T-helper 1 cell treated with Interleukin-12 subunit alpha and Interleukin-12 subunit beta and Interleukin-4 antibody, amounts not matched to agents 30 ng/mL and 1 ng/mL, for 36 hours (primary cell): Measurements from ENCODE around the gene KIF27. TPM values are rescaled to one million over a fixed set of nuclear protein-coding genes. Genes with fewer than 3 reads are reported as not detected.
"Not testable (repeated sequence)": the region's sequence is repeated elsewhere in the genome, so short reads cannot be mapped to it uniquely, and the experiment has no call there.

ENCODE experiments used
- intact Hi-C: fragments of 100-400 bp; cut with micrococcal nuclease; formaldehyde crosslinking; loops from one replicate; pipeline ENCODE4 v1.15.1; 2024
- total RNA-seq: library from RNA; stranded (reverse); gene quantifications from 2 replicates; pipeline ENCODE4 v1.2.3, GENCODE V29; 2022

The KIF27 gene
- total RNA-seq, 1 donor from 2014 or later, result 4.0 TPM

DNA sequence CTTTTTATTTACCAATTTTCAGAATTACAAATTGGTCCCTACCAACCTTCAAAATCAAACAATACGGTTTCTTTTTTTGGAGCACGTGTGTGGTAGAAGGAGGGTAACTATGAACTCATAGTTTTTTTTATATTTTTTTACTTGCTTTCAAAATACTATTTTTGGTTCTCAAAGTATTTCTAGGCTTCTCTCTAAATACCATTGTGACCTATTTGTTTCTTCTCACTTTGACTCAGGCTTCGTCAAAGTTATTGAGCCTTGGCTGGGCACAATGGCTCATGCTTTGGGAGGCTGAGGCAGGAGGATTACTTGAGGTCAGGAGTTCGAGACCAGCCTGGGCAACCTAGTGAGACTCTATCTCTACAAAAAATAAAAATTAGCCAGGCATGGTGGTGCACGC, 11.6 kb upstream of the KIF27 start:
- intact Hi-C loops, result no loop called here

DNA sequence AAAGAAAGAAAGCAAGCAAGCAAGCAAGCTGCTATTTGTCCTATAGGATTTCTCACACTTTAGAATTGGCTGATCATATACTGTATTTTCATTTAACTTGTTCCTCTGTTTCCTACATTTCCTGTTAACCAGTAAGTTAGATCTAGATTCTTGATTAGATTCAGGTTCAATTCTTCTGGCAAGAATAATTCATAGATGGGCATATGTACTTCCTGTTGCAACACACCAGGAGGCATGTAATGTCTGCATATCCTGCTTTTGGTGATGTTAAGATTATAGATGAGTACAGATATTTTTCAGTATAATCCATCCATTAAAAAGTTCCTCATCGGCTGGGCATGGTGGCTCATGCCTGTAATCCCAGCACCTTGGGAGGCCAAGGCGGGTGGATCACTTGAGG, 10.8 kb upstream of the KIF27 start:
- intact Hi-C loops, result no loop called here

DNA sequence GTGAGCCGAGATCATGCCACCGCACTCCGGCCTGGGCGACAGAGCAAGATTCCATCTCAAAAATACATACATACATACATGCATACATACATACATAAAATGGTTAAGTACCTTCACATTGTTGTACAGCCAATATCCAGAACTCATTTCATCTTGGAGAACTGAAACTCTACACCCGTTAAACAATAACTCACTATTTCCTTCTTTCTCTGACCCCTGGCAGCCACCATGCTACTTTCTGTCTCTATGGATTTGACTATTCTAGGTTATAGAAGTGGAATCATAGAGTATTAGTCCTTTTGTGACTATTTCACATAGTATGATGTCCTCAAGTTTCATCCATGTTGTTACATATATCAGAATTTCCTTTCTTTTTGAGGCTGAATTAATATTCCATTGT, 9.6 kb upstream of the KIF27 start:
- intact Hi-C loops, result no loop called here

DNA sequence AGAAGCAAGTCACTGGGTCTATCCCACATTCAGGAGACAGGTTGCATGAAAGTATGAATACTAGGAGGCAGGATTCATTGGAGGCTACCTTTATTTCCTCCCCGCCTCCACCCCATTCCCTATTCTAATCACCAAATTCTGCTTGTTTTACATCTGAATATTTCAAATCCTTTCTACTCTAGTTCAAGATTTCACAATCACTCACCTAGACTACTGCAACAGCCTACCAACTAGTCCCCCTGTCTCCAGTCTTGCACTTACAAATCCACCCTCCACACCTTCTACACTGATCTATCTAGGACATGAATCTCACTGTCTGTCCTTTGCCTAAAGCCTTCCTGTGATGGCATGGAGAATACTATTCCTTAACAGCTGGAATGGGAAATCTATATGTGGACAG, 6.4 kb upstream of the KIF27 start:
- intact Hi-C loops, result loop anchor here (10.0 kb wide), 1 partner anchor 1677 kb away; no protein-coding TSS in a partner anchor

DNA sequence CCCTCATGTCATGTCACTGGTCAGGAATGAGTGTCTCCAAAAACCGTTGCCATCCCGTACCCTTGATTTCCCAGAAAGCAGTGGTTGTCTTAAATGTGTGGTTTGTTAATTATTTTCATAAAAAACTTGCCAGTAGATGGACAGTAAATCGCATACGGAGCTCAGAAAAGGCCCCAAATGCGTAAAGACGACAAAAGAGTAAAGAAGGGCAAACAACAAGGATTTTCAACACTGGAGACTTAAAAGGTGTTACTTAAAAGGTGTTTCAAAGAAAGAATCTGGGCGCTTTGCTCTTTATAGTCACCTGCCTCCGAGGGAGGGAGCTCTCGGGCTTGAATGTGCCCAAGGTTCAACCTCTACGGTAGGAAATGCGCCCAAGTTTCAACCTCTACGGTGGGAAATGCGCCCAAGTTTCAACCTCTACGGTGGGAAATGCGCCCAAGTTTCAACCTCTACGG, 734 bp downstream of the KIF27 start:
- intact Hi-C loops, result loop anchor here (2.0 to 10.0 kb wide), 5 partner anchors 252 to 1822 kb away; partner anchors contain the start of gene AGTPBP1

DNA sequence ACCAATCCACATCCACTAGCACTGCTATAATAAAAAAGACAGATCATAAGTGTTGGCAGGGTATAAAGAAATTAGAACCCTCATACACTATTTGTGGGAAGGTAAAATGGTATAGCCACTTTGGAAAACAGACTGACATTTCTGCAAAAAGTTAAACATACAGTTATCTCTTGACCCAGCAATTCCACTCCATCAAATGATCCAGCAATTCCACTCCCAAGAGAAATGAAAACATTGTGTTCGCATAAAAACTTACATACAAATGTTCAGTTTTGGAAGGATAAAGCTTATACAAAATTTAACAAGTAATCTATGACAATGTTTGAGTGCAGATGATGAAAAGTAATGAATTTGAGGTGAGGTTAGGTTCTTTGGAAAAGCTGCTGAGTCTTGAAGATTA, 2.1 kb downstream of the KIF27 start:
- intact Hi-C loops, result no loop called here

DNA sequence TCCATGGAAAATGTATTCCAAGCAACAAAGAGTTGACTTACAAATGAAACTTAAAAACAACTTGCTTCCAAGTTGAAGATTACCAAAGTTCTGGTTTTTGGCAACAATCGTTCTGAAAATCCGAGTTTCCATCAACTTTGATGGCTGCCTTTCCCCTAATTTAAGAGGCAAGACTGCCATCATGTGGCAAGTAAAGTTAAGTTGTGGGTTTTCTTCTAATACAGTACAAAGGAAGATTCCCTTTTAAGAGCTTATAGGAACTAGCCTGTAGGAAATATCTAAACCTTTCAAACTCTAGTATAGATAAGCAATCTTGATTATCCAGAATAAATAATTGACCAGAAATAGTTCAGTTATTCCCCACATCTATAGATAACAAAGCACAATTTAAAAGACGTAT, 9.0 kb downstream of the KIF27 start:
- intact Hi-C loops, result loop anchor here (1.0 kb wide), 3 partner anchors 292 to 578 kb away; no protein-coding TSS in a partner anchor

DNA sequence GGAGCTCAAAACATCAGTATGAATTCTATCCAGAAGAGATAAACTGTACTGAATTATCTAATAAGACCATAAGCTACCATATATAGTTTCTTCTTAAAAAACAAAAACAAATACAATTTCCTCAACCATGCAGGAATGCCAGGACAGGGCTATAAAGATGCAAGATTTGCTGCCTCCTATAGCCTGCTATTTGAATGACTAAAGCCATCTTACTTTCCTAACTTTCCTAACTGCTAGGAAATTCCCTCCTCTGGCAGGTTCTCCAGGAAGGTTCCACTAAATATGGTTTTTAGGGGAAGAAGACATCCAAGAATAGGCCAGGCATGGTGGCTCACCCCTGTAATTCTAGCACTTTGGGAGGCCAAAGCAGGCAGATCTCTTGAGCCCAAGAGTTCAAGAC, 15.1 kb downstream of the KIF27 start:
- intact Hi-C loops, result no loop called here

DNA sequence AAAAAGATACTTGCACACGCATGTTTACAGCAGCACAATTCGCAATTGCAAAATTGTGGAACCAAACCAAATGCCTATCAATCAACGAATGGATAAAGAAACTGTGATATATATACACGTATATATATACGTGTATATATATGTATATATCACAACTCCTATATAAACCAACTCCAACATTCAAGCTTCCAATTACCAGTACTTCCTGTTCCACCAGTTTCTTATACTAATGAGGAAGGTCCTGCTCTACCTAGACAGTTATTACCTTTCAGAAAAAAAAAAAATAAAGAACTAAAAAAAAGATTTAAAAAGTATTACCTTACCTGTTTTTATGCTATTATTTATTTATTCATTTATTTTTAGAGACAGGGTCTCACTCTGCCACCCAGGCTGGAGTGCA, 20.6 kb downstream of the KIF27 start:
- intact Hi-C loops, result not testable (repeated sequence)

DNA sequence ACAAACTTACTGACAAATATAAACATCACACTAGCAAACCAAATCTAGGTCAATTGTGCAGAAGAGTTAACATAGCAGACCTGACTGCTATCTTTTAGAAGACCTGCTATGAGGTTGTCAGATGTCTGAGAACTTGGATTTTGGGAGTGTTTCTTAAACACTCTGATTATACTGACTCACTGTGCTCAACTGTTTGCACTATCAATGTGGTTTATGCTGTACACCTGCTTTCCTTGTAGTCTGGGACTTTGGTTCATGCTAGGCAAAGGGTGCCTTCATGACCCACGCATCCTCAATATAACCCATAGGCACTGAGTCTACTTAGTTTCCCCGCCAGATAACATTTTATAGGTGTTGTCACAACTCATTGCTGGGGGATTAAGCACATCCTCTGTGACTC, 26.9 kb downstream of the KIF27 start:
- intact Hi-C loops, result not testable (repeated sequence)

DNA sequence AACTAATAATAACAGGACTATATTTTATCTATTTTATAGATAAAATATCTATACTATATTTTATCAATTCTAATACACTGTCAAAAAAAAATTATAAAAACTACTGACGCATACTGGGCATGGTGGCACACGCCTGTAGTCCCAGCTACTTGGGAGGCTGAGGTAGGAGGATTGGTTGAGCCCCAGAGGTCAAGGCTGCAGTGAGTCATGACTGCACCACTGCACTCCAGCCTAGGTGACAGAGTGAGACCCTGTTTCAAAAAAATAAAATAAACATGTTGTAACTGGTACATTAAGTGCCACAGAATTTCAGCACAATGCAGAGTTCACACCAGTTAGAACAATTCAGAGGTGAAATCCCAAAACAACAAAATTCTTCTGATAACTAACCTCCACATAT, 34.7 kb downstream of the KIF27 start:
- intact Hi-C loops, result not testable (repeated sequence)

DNA sequence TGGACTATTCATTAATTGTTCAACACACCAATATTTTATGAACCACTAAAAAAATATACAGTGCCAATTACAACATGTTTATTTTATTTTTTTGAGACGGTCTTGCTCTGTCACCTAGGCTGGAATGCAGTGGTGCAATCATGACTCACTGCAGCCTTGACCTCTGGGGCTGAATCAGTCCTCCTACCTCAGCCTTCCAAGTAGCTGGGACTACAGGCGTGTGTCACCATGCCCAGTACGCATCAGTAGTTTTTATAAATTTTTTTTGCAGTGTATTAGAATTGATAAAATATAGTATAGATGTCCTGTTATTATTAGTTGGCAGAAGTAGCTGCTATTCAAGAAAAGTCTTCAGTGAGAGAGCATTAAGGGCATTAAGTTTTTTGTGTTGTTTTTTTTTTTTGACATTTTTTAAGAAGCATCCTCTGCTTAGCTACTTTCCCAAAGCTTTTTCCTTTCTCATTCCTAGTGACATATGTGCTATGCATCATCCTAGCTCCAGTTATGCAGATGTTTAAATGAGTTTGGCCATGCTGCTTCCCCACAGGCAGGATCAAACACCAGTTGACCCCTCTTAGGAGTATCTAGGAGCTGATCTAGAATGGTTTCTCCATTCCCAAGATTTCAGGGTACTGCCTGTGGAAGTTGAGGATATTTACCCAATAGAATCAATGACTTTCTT, 35.5 kb downstream of the KIF27 start:
- intact Hi-C loops, result not testable (repeated sequence)

DNA sequence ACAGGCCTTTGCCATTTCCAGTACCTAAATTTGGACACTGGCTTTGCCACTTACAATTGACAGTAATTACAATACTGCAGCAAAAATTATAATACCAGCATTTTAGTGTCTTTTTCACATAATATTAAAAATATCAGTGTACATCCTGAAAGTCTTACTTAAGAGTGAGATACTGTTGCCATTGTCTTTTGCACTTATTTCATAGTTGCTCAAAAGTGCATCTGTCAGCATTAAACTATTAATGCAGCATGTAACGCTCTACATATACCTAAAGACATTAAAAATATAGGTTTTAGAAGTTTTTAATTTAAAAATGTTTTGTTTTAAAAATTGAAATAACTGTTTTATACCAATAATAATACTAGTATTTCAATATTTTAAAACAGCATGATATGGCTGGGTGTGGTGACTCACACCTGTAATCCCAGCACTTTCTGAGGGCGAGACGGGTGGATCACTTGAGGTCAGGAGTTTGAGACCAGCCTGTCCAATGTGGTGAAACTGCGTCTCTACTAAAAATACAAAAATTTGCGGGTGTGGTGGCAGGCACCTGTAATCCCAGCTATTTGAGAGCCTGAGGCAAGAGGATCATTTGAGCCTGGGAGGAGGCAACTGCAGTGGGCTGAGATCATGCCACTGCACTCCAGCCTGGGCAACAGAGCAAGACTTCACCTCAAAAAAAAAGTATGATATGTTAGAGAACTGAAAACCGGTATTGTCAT, 39.4 kb downstream of the KIF27 start:
- intact Hi-C loops, result not testable (repeated sequence)

DNA sequence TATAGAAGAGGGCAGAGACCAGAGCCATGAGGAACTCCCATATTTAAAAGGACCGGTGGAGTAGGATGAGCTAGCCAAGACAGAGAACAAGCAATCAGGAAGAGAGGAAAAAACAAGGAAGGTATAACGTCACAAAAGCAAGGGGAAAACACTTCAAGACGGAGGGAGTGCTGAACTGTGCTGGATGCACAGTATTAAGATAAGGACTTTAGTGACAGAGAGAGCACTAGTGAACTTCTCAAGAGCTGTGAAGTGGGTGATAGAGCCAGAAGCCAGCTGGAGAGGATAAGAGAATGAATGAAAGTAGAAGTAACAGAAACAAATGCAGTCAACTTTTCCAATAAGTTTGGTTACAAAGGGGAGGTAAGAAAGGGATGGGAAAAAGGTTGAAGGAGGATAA, 45.7 kb downstream of the KIF27 start:
- intact Hi-C loops, result not testable (repeated sequence)

DNA sequence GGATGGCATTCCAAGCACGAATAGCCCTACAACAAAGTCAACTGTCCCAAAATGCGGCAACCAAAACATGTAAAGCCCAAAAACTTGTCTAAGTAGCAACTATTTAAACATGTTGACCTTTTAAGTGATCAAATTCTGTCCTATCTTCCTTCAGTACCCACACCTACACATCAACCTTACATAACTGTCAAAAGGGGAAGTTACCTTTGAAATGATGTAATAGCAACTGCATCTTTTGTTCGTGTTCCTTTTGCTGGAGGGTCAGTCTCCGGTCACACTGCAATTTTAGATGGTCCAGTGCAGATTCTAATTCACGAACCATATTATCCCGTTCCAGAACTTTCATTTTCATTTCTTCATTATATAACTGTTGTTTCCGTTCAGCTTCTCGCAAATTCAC, 71.3 kb downstream of the KIF27 start:
- intact Hi-C loops, result not testable (repeated sequence)

DNA sequence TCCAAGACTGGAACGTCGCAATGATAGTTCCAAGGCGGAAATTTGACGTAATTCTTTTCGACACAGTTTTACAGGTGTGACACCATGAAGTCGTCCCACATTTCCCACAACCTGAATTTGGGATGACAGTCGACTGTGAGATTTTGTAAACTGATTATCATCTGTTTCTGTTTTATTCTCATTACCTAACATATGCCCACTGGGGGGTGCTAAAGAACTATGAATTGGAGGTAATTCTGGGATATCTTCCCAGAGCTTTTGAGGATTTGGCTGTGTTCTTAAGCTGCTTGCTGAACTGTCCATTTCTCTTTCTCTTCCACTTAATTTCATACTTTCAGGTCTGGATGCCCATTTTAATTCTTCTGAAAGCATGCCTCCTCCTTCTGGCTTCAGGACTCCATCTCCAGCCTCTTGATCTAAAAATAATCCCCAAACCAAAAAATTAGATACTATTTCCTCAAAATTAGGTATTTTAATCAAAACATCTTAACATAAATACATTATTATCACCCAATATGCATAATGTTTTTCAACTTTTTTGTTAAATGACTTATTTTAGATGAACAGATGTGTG, 84.1 kb downstream of the KIF27 start:
- intact Hi-C loops, result loop anchor here (5.0 kb wide), 1 partner anchor 480 kb away; no protein-coding TSS in a partner anchor

DNA sequence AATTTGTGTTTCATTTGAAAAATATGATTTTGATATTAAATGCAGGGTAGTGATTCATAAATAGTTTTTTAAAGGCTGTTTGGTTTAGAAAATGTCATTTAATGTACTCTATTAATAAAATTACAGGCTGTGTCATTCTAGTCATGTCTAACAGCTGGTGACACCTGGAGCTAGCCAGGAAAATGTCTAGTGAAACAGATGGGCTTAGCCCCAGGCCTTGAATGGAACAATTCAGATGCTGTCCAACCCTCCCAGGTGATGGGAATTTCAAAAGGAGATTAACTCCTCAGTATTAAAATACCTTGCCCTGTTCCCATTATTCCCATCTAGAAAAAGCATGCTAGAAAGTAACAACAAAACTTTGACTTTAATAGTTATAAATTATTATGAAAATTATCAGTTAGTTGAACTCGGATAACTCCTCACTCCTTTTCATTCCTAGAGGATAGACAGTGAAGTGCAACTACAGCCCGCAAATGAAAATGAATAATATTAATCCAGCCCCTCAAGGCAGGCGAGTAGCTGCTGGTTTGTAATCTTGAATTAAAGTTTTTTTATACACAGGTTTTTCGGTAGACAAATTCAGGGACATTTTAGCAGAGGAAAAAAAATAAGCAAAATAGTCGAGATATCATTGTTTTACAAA, 90.7 kb downstream of the KIF27 start:
- intact Hi-C loops, result not testable (repeated sequence)

DNA sequence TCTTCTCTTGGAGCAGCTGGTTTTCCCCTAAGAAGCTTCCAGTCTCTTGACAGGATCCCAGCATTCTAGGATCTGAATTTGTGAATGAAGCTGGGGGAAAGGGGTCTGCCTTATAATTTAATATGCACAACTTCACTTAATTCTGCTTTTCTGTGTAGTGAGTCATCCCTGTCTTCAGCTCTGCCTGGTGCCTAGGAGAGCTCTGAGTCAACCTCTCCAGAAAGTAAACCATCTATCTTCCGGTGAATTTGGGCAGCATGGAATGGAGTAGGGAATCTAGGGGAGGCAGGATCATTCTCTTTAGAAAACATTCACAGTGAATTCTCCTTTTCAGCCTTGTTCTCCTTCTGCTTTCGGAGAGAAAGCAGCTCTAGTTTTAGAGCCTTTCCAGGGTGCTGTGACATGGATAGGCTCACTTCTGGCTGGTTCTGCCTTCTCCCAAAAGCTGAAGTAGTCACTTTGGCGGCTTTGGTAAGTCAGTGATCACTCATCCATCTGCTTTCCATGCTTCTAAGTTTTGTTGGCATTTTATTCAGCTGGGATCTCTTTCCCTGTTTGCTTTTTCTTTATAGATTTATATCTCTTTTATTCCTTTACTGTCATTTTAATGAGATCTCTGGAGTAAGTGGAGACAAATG, 96.1 kb downstream of the KIF27 start:
- intact Hi-C loops, result not testable (repeated sequence)

DNA sequence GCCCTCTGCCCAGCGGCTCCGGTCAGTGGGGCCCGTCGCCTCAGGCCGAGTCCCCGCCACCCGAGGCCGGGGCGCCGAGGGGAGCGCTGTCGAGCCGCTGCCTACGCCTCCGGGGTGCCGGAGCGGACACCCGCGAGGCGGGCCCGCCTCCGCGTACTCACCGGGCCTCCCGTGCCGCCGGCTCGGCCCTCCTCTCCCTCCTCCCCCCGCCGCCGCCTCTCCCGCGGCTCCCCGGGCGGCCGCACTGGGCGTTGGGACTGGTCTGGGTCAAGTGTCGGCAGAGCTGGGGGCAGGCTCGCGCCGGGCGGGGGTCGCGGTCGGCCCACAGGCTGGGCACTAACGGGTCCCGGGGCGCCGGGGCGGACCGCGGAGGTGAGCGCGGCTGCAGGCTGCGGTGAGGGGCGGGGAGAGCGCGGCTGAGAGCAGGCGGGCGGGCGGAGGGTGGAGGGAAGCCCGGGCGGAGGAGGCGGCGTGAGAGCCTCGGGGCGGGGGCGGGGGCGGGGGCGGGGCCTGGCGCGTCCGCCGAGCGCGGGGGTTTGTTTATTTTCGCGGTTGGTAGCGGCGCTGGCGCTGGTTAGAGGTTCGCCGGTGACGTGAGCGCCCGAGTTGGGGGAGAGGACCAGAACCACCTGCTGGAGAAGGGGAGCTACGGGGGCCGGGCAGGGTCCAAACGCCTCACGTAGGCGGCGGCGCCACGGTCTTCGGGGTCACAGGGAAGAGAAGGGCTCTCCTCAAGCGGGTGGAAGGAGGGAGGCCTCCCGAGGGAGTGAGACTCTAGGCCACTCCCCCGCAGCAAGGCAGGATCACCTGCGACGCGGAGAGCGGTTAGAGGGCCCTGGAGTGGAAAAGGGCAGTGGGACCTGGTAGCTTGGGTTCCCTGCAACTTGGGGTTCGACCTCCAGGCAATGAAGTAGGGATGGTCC, 103.6 kb downstream of the KIF27 start, which contains the start of gene GKAP1:
GKAP1 (minus strand) TSS at position 414 of the 923 bp plus-strand sequence. CDS start 11,252 bp downstream, outside the sequence.
- intact Hi-C loops, result loop anchor here (1.0 to 5.0 kb wide), 4 partner anchors 104 to 195 kb away; partner anchors contain the start of genes HNRNPK, IDNK, KIF27 and RMI1

DNA sequence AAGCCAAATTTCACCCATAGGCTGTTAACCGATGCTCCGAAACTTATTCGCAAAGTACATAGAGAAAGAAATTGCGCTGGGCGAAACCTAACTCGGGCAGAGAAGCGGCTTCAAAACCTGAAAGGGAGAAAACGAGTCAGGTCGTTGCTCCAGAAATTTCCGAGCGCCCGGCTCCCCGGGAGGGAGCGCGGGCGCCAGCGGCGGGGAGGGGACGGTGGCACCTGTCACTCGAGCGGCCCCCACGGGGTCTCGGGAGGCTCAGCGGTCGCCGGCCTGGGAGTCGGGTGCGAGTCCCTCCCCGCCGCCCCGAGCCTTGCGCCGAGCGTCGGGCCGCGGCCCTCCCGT, 104.2 kb downstream of the KIF27 start:
- intact Hi-C loops, result loop anchor here (1.0 to 5.0 kb wide), 4 partner anchors 104 to 194 kb away; partner anchors contain the start of genes HNRNPK, IDNK, KIF27 and RMI1
